Measurements from ENCODE around the gene ANTKMT.

The ANTKMT gene

DNA sequence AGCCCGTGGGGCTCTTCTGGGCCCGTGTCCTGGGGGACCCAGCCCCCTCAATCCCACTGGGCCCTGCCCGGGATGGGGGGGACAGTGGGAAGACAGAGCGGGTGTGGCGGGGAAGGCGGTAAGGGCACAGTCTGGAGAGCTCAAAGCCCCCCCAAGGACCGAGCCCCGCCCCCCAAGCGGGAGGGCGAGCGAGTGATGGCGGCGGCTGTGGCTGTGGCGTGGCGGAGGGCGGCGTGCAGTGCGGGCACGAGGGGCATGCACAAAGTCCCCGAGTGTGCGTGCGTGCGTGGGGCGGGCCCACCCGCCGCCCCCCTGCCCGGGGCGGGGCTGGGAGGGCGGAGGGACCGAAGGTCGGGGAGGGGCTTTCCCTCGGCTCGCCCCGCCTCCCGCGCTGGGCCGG lies 27.2 kb upstream of the ANTKMT start:
- H3K4me3 ChIP-seq (ENCODE audit: low read depth, low read length), result no peak overlapping the region
- in situ Hi-C loops (cut with HindIII; ENCODE audit: low sequenced_read_pairs), result no loop called here
- TF ChIP-seq, protein P1, sequence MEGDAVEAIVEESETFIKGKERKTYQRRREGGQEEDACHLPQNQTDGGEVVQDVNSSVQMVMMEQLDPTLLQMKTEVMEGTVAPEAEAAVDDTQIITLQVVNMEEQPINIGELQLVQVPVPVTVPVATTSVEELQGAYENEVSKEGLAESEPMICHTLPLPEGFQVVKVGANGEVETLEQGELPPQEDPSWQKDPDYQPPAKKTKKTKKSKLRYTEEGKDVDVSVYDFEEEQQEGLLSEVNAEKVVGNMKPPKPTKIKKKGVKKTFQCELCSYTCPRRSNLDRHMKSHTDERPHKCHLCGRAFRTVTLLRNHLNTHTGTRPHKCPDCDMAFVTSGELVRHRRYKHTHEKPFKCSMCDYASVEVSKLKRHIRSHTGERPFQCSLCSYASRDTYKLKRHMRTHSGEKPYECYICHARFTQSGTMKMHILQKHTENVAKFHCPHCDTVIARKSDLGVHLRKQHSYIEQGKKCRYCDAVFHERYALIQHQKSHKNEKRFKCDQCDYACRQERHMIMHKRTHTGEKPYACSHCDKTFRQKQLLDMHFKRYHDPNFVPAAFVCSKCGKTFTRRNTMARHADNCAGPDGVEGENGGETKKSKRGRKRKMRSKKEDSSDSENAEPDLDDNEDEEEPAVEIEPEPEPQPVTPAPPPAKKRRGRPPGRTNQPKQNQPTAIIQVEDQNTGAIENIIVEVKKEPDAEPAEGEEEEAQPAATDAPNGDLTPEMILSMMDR (IDR thresholded peaks at IDR 0.05; ENCODE audit: low read depth, low read length), result no peak
- DNase-seq (ENCODE audit: low read depth, low spot score), result no peak

DNA sequence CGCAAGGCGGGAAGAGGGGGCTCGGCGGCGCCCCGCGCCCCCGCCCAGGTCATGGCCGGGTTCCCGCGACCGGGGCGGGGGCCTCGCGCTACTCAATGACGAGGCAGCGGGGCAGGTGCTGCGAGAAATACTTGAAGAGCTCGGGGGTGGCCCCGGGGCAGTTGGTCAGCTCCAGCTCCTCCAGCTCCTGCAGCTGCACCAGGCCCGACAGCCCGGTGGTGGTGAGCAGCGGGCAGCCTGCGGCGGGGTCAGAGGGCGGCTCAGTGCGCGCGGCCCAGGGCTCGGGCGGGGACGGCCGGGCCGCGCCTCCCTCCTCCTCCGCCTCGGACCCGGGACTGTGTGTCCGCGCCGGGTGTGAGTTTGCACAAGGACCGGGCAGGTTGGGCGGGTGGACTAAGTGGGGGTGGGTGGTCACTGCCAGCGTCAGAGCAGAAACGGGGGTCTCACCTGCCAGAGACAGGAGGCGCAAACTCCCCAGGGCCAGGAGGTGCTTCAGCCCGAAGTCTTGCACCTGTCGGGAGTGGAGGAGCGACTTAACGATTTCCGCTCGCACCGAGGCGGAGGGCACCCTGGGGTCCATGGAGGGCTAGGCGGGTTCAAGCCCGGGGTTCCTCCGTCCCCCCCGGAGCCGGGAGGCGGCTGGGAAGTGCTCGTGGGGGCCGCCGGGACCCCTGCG lies 26.6 kb upstream of the ANTKMT start:
- H3K4me3 ChIP-seq (ENCODE audit: low read depth, low read length), result no peak overlapping the region
- no peak for DNase-seq (ENCODE audit: low read depth, low spot score)
- TF ChIP-seq, protein P1 (IDR thresholded peaks at IDR 0.05; ENCODE audit: low read depth, low read length), result no peak
- in situ Hi-C loops (cut with HindIII; ENCODE audit: low sequenced_read_pairs), result no loop called here

- no peak for DNase-seq (ENCODE audit: low read depth, low spot score)
- TF ChIP-seq, protein P1 (IDR thresholded peaks at IDR 0.05; ENCODE audit: low read depth, low read length), result no peak
- no peak overlapping the region for H3K4me3 ChIP-seq (ENCODE audit: low read depth, low read length)
- in situ Hi-C loops (cut with HindIII; ENCODE audit: low sequenced_read_pairs), result no loop called here
Measured at GRCh38 chr16:694863-695354, 26.0 kb upstream of the ANTKMT start.

GRCh38 chr16:695355-696089 lies 25.4 kb upstream of the ANTKMT start:
- TF ChIP-seq, protein P1 (IDR thresholded peaks at IDR 0.05; ENCODE audit: low read depth, low read length), result no peak
- H3K4me3 ChIP-seq (ENCODE audit: low read depth, low read length), result no peak overlapping the region
- in situ Hi-C loops (cut with HindIII; ENCODE audit: low sequenced_read_pairs), result no loop called here
- DNase-seq (ENCODE audit: low read depth, low spot score), result no peak

DNA sequence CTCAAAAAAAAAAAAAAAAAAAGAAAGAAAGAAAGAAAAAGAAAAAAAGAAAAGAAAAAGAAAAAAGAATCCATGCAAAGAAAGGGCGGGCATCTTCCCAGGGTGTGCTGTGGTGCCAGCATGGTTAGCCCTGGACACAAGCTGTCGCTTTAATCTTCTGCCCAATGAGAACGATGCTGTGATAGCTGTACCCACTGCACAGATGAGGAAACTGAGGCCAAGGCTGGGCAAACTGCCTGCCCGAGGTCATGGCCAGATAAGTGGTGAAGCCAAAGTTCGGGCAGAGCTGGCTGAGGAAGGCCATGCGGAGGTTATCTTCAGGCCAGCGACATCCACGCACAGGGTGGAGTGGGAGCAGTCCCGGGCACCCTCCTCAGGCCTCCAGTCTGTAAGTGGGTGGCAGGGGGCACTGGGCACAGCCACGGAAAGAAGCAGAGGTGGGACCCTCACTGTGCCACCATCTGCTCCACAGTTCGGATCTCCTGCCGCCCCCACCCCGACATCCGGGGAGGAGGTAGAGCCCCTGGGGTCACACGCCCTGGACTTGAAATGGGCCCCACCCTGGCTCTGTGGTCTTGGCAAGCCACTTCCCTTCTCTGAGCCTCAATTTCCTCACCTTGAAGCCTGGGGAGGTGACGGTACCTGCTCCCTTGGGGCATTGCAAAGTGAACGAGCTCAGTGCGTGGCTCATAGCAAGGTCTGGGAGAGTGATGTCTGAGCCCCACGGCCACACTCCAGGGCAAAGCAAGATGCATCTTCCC lies 21.9 kb upstream of the ANTKMT start:
- DNase-seq (ENCODE audit: low read depth, low spot score), result no peak
- in situ Hi-C loops (cut with HindIII; ENCODE audit: low sequenced_read_pairs), result no loop called here
- no peak overlapping the region for H3K4me3 ChIP-seq (ENCODE audit: low read depth, low read length)
- TF ChIP-seq, protein P1 (IDR thresholded peaks at IDR 0.05; ENCODE audit: low read depth, low read length), result no peak

Data from astrocyte of the spinal cord (primary cell).